Superior temporal gyrus (tissue), 1 donor: ENCODE data around the gene ZFAND3.

Source experiments
- DNase-seq: peaks from one replicate; pipeline ENCODE4 v3.0.0-alpha.2; 2016; ENCODE audit errors: extremely low spot score

ZFAND3 gene

DNA sequence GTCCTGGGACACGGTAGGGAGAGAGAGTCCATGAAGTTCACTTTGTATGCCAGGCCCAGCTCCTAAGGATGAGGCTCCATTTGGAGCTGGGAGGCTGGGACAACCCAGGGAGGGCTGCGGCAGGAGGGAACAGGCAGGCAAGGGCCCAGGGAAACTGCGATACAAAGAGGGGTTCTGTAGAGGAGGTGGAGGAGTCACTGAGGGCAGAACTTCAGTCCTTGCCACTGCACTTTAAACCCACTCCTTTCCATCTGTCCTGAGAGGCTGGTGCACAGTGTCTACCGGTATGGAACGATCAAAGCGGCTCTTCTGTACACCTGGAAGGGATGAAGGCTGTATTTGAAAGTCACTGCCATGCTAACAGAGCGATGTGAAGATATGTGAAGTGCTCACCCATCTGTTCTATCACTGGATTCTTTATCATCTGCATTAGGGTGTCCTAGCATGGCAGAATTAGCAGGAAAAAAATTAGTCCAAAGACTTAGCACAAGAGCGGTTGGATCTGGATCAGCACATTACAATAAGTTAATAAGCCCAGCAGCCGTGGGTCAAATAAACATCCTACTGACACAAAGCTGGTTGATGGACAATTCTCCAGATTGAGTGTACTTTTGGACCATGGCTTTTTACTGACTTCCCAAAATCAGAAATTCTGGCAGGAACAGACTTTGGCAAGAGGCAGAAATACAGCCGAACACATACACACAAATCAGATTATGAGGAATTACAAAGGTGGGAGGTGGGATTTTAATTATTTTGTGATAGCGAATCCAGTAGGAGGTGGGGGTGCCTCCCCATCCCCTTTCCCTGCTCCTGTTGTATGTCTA, 20.9 kb upstream of the ZFAND3 start:
- DNase-seq: no peak

DNA sequence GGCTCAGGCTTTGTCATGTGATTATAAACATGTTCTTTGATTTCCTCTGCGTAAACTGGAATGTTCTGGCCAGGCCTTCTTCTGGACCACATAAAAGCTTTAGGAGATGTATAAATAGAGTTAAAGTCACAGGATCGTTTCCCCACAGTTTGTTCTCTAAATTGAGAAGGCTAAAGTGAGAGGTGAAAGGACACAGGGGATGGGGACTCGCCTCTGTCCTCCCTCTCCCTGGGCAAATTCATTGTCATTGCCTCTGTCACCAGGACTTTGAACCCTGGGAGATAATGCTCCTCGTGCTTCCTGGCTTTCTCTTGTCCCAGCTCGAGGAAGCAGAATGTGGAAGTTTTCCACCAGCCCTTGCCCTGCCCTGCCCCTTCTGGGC, 20.3 kb upstream of the ZFAND3 start:
- no peak for DNase-seq

DNA sequence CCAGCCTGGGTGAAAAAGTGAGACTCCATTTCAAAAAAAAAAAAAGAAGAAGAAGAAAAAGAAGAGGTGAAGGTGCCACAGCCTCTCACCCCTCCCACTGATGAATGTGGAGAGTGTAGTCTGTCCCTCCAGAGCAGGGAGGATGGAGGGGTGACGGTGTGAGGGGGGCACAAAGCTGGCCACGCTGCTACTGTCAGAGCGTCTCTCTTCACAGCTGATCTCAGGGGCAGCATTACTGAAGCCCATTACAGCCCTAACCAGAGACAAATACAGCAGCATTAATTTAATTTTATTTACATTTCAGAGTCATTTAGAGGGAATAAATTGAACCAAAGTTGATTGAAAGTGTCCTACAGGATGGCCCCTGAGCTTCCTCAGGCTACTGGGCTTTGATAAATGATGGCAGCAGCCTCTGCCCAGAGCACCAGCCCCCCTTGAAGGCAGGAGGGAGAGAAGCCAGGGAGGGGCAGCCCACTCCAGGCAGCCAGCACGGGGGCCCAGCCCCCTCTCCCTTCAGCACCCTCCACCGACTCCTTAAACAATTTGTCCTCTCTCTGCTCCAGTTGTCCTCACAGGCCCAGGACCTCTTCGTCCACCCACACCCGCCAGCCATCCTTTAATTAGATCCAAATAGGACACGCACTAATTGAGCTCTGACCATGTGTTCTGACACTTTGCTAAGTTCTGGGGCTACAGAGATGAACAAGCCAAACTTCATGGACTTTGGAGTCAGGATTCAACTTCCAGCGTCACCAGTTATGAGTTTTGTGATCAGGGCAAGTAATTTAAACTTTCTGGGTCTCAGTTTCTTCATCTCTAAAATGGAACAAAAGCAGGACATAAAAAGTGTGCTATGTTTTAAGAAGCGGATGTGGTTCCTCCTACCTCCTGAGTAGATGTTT, 18.6 kb upstream of the ZFAND3 start:
- DNase-seq: no peak

- no peak for DNase-seq
These were observed 18.0 kb upstream of the ZFAND3 start for GRCh38 chr6:37801605-37801940.

DNA sequence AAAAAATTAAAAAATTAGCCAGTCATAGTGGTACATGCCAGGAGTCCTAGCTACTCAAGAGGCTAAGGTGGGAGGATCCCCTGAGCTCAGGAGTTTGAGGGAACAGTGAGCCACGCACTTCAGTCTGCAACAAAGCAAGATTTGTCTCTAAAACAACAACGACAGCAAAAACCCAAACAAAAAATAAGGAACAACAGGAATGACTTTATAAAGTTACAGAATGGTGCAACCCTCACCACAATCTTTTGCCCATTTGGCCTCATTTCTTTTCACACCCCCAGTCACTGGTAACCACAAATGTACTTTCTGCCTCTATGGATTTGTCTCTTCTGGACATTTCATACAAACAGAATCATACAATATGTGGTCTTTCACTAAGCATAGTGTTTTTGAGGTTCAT, 16.7 kb upstream of the ZFAND3 start:
- DNase-seq: no peak

DNA sequence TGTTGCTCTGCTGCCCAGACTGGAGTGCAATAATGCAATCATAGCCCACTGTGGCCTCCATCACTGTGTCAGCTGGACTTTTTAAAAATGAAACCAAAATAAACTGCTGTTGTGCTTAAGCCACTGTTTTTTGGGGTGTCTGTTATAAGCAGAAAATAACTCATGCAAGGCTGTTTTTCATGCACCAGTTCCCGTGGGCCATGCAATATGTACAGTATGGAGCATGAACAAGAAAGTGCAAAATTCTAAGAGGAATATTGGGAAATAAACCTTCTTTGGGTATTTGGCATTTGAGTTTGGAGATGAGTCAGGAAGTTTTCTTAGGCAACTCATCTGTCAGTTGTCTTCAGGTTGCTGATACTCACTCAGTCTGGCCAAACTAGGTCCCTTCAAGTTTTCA, 14.9 kb upstream of the ZFAND3 start:
- DNase-seq: no peak

- no peak for DNase-seq
These were observed 13.3 kb upstream of the ZFAND3 start for GRCh38 chr6:37806213-37806612.

DNA sequence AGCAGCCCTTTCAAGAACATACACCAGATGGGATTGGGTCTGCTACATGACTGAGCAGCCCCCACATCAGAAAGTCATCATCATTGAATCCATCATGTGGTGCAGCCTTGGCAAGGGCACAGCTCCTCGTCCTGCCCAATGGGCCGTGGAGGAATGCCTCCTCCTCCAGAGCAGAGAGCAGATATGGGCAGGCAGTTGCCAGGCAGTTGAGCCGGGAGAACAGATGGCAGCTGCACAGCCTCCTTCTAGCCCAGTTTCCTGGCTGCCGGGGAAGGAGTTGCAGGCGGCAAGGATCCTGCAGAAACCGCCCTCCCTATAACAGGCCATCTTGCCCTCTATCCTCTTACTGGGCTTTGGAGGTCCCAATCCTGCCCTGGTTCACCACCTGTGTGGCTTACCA, 11.9 kb upstream of the ZFAND3 start:
- DNase-seq: peak; percentile 59

DNA sequence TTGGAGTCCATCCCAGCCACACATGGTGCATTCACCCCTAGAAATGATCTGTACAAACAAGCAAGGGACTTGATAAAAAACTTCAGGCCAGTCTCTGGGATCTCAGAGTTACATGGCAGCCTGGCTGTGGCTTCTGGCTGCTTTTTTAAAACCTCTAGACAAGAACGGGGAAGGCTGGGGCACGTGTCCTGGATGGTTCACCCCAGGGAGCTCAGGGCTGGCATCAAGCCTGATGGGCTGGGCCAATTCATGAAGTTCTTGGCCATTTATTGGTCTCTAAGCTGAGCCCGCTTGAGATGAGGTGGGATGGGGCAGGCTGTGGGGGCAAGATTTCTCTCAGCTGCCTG, 10.4 kb upstream of the ZFAND3 start:
- DNase-seq: no peak

DNA sequence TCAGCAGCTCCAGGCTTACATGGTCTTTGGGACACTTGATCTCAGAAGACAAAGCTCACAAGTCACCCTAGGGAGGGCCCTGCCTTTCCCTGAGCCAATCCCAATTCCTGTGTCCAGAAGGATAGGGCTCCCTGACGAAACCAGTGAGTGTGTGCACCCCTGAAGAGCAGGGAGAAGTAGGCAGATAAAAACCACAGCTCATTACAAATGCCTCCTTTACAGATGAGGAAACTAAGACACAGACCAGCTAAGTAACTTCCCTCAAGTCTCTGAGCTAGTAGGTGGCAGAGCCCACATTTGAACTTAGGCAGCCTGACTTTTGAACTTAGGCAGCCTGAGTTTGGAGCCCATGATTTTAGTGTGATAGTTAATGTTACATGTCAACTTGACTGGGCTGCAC, 6.7 kb upstream of the ZFAND3 start:
- no peak for DNase-seq

- DNase-seq: no peak
These were observed 5.2 kb upstream of the ZFAND3 start for GRCh38 chr6:37814374-37814773.

- DNase-seq: no peak
These were observed 2.7 kb upstream of the ZFAND3 start for GRCh38 chr6:37816599-37817375.

- no peak for DNase-seq
These were observed 871 bp upstream of the ZFAND3 start for GRCh38 chr6:37818536-37819176.

DNA sequence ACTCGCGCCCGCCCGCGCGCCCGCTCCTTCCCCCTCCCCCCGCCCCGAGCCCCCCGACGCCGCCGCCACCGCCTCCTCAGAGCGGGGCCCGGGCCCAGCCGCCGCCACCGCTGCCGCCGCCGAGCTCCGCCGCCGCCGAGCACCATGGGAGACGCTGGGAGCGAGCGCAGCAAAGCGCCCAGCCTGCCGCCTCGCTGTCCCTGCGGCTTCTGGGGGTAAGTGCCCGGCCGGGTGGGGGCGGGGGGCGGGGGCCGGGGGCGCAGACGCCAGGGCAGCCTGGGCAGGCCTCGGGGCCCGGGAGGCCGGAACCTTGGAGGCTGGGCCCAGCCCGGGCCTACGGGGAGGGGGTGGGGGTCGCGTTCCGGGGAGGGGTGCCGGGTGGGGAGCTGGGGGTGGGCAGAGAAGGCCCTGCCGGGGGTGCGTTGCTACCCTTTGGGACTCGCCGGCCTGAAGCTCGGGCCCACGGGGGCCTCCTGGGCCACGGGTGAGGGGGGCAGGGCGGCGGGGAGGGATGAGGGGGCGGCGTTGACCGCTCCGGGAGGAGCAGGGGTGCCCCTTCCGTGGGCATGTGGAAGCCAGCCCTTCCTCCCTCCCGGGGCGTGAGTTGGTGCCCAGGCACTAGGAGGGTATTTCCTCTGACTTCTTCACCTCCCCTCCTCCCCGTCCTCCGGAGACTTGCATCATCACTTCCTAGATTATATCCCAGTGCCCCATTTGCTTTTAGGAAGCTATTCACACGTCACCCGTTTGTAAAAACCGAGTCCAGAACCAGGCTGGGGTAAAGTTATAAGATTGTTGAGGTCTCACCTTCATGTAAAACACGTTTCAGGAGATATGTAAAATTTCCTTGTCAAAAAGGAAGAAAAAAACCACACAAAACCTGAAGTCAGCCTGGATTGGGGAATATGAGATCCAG, 533 bp downstream of the ZFAND3 start:
- DNase-seq: peak; percentile 42

DNA sequence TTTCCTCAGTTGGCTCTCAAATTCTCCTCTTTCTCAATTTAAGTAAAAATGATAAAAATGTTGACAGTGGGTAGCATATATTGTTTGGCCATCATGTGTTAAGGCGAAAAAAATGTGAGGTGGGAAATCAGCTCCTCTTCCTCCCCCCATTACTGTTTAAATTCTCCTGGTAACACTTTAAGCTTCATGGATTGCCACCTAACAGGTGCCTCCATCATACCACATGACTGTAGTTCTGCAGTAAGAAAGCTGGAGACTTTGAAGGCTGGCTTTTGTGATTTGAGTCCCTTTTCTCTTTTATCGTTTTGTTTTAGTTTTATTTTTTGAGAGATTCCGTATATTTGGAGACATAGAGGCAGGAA, 1.2 kb downstream of the ZFAND3 start:
- DNase-seq: no peak

DNA sequence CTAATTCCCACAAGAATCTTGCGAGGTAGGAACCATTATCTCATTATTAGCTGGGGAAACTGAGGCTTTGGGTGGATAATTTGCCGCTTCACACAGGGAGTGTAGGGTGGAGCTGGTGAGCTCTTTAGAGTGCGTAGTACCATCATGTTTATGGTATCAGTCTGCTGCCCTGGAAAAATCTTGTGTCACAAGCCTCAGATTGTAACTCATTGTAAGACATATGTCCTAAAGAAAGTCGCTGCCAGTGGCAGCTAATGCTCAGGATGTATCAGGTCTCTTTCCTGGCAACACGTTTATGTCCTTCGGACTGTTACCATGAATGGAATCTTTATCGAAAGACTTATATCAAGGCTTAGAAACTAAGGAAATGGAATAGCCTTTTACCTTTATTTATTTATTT, 1.9 kb downstream of the ZFAND3 start:
- no peak for DNase-seq

- no peak for DNase-seq
These were observed 3.5 kb downstream of the ZFAND3 start for GRCh38 chr6:37822851-37823682.

DNA sequence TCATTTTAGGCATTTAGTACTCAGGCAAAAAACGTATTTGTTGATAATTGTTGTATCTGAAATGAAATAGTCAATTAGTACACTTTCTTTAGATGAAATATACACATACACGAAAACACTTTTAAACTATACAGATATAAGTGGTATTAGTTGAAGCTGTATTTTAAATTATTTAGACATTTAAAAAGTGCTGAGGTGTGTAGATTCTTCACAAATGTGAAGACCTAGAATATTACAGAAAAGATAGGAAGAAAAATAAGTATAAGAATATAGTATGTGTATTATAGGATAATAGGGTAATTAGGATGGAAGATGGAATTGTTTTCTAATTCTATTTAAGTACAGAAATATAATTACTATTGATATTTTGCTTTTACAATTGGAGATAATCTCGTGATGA, 4.6 kb downstream of the ZFAND3 start:
- no peak for DNase-seq

DNA sequence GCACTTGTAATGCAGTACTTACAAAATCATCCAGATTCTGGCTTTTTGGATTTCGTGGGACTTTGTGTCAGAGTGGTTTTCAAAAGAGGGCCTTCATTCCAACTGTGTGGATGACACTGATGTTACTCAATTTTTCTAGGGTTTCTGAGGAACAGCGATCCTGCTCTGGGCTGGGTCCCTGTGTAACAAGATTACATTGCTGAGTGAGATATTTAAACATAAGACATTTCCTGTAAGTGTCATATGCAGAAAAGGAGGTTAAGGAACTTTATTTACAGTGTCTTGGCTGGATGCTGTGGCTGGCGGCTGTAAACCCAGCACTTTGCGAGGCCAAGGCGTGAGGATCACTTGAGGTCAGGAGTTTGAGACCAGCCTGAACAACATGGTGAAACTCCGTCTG, 6.7 kb downstream of the ZFAND3 start:
- DNase-seq: no peak

- DNase-seq: no peak
These were observed 7.5 kb downstream of the ZFAND3 start for GRCh38 chr6:37826993-37827392.
